Fibroblast of lung (primary cell): ENCODE measurements around the gene STKLD1. TPM values are rescaled to one million over a fixed set of nuclear protein-coding genes. Genes with fewer than 3 reads are reported as not detected.

ENCODE experiments used
- DNase-seq, 2 donors: peaks; one replicate each; pipeline versions ENCODE4 v3.0.0 to v3.0.0-alpha.2; 2010; ENCODE audit warnings: low read depth in 2 of 2
- H2AFZ ChIP-seq: 2 replicates; pipeline ENCODE4 v1.5.1; 2012; ENCODE audit warnings: low read length, control low read depth, inconsistent platforms
- H3K27ac ChIP-seq: 2 replicates; pipeline ENCODE4 v1.5.1; 2011; ENCODE audit warnings: low read length, control low read depth; ENCODE audit not compliant: insufficient read depth
- H3K27me3 ChIP-seq: 2 replicates; pipeline ENCODE4 v1.5.1; 2011; ENCODE audit warnings: mild to moderate bottlenecking, low read length; ENCODE audit not compliant: control insufficient read depth, insufficient read depth
- H3K36me3 ChIP-seq: 2 replicates; pipeline ENCODE4 v1.5.1; 2011; ENCODE audit warnings: low read length; ENCODE audit not compliant: control insufficient read depth, insufficient read depth
- H3K4me1 ChIP-seq: 2 replicates; pipeline ENCODE4 v1.5.1; 2011; ENCODE audit warnings: low read length; ENCODE audit not compliant: control insufficient read depth, insufficient read depth; ENCODE audit errors: extremely low read depth
- H3K4me2 ChIP-seq: 2 replicates; pipeline ENCODE4 v1.5.1; 2011; ENCODE audit warnings: low read length, control low read depth; ENCODE audit not compliant: insufficient read depth; ENCODE audit errors: extremely low read depth
- H3K4me3 ChIP-seq, 4 experiments: fragments of 200-600 bp in 1 of 4; sonication (generic) in 1 of 4; replicated peaks in 1 of 4; 2 replicates each; pipeline ENCODE4 v1.5.1; 2011 to 2016; ENCODE audit warnings: low read length in 4 of 4, low read depth in 3 of 4, mild to moderate bottlenecking in 3 of 4, control low read depth in 2 of 4, inconsistent platforms in 1 of 4, mixed read lengths in 1 of 4; ENCODE audit not compliant: insufficient read depth in 1 of 4; ENCODE audit errors: control extremely low read depth in 1 of 4
- H3K79me2 ChIP-seq: 2 replicates; pipeline ENCODE4 v1.5.1; 2012; ENCODE audit warnings: mild to moderate bottlenecking, low read length, inconsistent platforms; ENCODE audit not compliant: control insufficient read depth, insufficient read depth
- H3K9ac ChIP-seq: 2 replicates; pipeline ENCODE4 v1.5.1; 2011; ENCODE audit warnings: mild to moderate bottlenecking, low read length, control low read depth; ENCODE audit not compliant: insufficient read depth
- H3K9me3 ChIP-seq: 2 replicates; pipeline ENCODE4 v1.5.1; 2012; ENCODE audit warnings: low read depth, low read length; ENCODE audit not compliant: control insufficient read depth, insufficient read depth
- H4K20me1 ChIP-seq: 2 replicates; pipeline ENCODE4 v1.5.1; 2011; ENCODE audit warnings: low read length; ENCODE audit not compliant: control insufficient read depth, insufficient read depth; ENCODE audit errors: extremely low read depth
- EZH2 ChIP-seq: IDR thresholded peaks from 2 replicates; pipeline ENCODE4 v1.5.1; 2012; ENCODE audit warnings: low read length, control low read depth, mild to moderate bottlenecking; ENCODE audit errors: missing control alignments
- polyA plus RNA-seq, 2 donors: library from polyadenylated mRNA; depleted of rRNA in 1 of 2; stranded (reverse) in 1 of 2; unstranded in 1 of 2; fragments of >200 nt; gene quantifications; 2 replicates each; pipeline ENCODE4 v1.2.1, GENCODE V29; 2011 to 2012; ENCODE audit warnings: missing spikeins in 1 of 2
- total RNA-seq: library from RNA; depleted of rRNA; stranded (reverse); fragments of >200 nt; gene quantifications from 2 replicates; pipeline ENCODE4 v1.2.1, GENCODE V29; 2014
- TF ChIP-seq, protein P1 (sequence below), 2 donors: IDR thresholded peaks in 1 of 2; conservative IDR thresholded peaks in 1 of 2; 1 replicate in 1 of 2; 2 replicates in 1 of 2; pipeline ENCODE4 v1.5.1; 2011 to 2012; ENCODE audit warnings: low read length in 2 of 2, control low read depth in 1 of 2, inconsistent platforms in 1 of 2, low read depth in 1 of 2, mild to moderate bottlenecking in 1 of 2

The STKLD1 gene
- total and polyA plus RNA-seq, 2 donors (not counting 1 experiment from before 2014, with no cell fraction given), result 0.79 to 0.99 TPM

DNA sequence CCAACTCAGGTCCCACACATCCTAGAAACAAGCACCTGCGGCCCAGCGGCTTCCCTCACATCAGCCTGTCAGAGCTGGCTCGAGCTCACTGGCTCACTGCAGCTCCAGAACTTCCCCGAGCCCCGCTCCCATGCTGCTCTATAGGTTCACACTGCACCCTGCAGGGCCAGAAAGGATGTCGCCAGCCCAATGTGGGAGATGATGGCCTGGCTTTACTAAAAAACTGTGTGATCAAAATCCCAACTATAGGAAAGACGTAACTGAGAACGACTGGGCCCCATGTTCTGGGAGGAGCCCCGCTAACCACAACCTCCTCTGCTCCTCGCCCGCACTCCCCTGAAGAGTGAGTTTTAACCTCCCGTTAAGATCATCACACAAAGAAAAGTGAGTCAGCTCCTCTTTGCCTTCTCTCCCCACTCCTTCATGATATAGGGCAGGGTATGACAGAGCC lies 4.9 kb upstream of the STKLD1 start:
- no peak overlapping the region for H3K4me3 ChIP-seq
- no peaks in the 10 kb centered on the region for H3K9me3 ChIP-seq
- peaks cover 95% of the 10 kb centered on the region for H3K79me2 ChIP-seq
- DNase-seq, result peak in 1 of 2 donors; percentile 52
- peaks cover 43% of the 10 kb centered on the region for H3K36me3 ChIP-seq
- no peak for TF ChIP-seq EZH2
- TF ChIP-seq, protein P1, sequence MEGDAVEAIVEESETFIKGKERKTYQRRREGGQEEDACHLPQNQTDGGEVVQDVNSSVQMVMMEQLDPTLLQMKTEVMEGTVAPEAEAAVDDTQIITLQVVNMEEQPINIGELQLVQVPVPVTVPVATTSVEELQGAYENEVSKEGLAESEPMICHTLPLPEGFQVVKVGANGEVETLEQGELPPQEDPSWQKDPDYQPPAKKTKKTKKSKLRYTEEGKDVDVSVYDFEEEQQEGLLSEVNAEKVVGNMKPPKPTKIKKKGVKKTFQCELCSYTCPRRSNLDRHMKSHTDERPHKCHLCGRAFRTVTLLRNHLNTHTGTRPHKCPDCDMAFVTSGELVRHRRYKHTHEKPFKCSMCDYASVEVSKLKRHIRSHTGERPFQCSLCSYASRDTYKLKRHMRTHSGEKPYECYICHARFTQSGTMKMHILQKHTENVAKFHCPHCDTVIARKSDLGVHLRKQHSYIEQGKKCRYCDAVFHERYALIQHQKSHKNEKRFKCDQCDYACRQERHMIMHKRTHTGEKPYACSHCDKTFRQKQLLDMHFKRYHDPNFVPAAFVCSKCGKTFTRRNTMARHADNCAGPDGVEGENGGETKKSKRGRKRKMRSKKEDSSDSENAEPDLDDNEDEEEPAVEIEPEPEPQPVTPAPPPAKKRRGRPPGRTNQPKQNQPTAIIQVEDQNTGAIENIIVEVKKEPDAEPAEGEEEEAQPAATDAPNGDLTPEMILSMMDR (conservative IDR thresholded peaks at IDR 0.05 in 1 of 2, IDR thresholded peaks at IDR 0.05 in 1 of 2; ENCODE audit: low read depth in 1 of 2, low read length in 2 of 2), result no peak
- H3K4me2 ChIP-seq, result no peak overlapping the region
- H2AFZ ChIP-seq, result no peak overlapping the region
- H3K27me3 ChIP-seq, result no peaks in the 10 kb centered on the region
- H3K27ac ChIP-seq, result no peak overlapping the region
- H3K4me1 ChIP-seq, result peaks cover 10% of the 10 kb centered on the region
- H3K9ac ChIP-seq, result no peak overlapping the region
- peaks cover 10% of the 10 kb centered on the region for H4K20me1 ChIP-seq

DNA sequence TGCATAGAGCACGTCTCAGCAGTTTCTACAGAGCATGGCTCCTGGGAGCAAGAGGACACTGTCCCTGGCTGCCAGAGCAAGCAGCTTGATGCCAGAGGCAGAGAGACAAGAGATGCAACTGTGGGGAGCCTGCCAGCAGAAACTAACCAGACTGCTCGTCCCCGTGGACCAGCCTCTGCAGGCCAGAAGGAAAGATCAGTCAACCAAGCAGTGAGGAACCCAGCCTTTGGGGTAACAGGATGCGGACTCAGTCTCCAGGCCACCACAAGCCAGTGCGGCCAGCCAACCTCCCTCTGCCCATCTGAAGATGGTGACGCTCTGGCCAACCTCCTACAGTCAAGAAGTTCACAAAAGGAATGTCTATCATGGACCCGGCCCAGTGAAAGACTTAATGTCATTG lies 4.0 kb upstream of the STKLD1 start:
- Histone ChIP-seq H3K4me1 (peaks cover 10% of the 10 kb centered on the region), H3K36me3 (peaks cover 35% of the 10 kb centered on the region), H3K4me2 (peak overlapping the region; percentile 23), H4K20me1 (peaks cover 9% of the 10 kb centered on the region), H3K9ac (no peak overlapping the region), H3K79me2 (peaks cover 86% of the 10 kb centered on the region), H3K9me3 (no peaks in the 10 kb centered on the region), H3K27ac (no peak overlapping the region), H2AFZ (no peak overlapping the region), H3K27me3 (no peaks in the 10 kb centered on the region), H3K4me3 (peak overlapping the region in 1 of 4 experiments; percentile 4)
- no peak for DNase-seq
- TF ChIP-seq, protein P1 (conservative IDR thresholded peaks at IDR 0.05 in 1 of 2, IDR thresholded peaks at IDR 0.05 in 1 of 2; ENCODE audit: low read depth in 1 of 2, low read length in 2 of 2), result no peak
- no peak for TF ChIP-seq EZH2

DNA sequence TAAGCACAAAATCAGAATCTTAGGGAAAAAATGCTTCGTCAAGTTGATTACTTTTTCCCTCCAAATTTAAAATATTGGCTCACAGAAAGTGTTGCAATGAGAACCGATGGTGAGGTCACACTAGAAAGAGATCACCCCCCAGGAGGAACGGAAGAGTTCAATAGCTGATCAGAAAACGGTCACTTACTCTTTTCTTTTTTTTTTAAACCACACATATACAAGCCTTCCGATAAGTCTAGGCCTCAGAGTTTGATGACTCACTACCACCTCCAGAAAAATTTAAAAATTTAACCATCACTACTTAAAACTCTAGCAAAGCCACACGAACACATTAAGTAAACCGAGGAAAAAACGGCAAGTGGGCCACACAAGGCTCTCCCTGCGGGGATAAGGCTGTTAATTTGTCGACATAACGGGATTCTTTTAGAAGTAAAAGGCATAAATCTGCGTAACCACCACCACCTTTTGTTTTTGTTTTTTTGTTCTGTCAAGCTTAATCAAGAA lies 1.5 kb upstream of the STKLD1 start:
- Histone ChIP-seq H3K4me1 (peaks cover 6% of the 10 kb centered on the region), H2AFZ (no peak overlapping the region), H3K4me3 (peak overlapping the region; percentile 78 to 100 (median 96)), H3K79me2 (peaks cover 61% of the 10 kb centered on the region), H3K9me3 (no peaks in the 10 kb centered on the region), H3K27ac (peak overlapping the region; percentile 98), H4K20me1 (peaks cover 6% of the 10 kb centered on the region), H3K4me2 (peak overlapping the region; percentile 77), H3K27me3 (no peaks in the 10 kb centered on the region), H3K36me3 (peaks cover 22% of the 10 kb centered on the region), H3K9ac (peak overlapping the region; percentile 97)
- TF ChIP-seq EZH2, result no peak
- TF ChIP-seq, protein P1 (conservative IDR thresholded peaks at IDR 0.05 in 1 of 2, IDR thresholded peaks at IDR 0.05 in 1 of 2; ENCODE audit: low read depth in 1 of 2, low read length in 2 of 2), result no peak
- peak; percentile 60 to 81 for DNase-seq
